ENCODE data around the gene C8A. TPM values are rescaled to one million over a fixed set of nuclear protein-coding genes. Genes with fewer than 3 reads are reported as not detected.

C8A gene
- total RNA-seq, 2 experiments from 2014 or later: not detected

GRCh38 chr1:56827711-56828110, 26.9 kb upstream of the C8A start:
- Mint-ChIP-seq H3K36me3 (no peaks in the 10 kb centered on the region), H3K27ac (no peak overlapping the region), H3K4me3 (no peak overlapping the region), H3K9me3 (no peaks in the 10 kb centered on the region), H3K4me1 (peaks cover 3% of the 10 kb centered on the region), H3K27me3 (peaks cover 2% of the 10 kb centered on the region)
- DNase-seq (no peak), ATAC-seq (ENCODE audit: low read depth) (no peak)
- POLR2A ChIA-PET: no interaction called here

- POLR2A ChIA-PET: no interaction called here
- DNase-seq (no peak), ATAC-seq (ENCODE audit: low read depth) (no peak)
- H3K4me3 Mint-ChIP-seq: no peak overlapping the region
- H3K9me3 Mint-ChIP-seq: no peaks in the 10 kb centered on the region
- no peaks in the 10 kb centered on the region for H3K27me3 Mint-ChIP-seq
- peaks cover 3% of the 10 kb centered on the region for H3K4me1 Mint-ChIP-seq
- H3K36me3 Mint-ChIP-seq: no peaks in the 10 kb centered on the region
- H3K27ac Mint-ChIP-seq: no peak overlapping the region
Observed at GRCh38 chr1:56830052-56830451, 24.5 kb upstream of the C8A start.

- Mint-ChIP-seq H3K27me3 (no peaks in the 10 kb centered on the region), H3K4me3 (no peak overlapping the region), H3K27ac (no peak overlapping the region), H3K9me3 (no peaks in the 10 kb centered on the region), H3K36me3 (no peaks in the 10 kb centered on the region), H3K4me1 (peaks cover 3% of the 10 kb centered on the region)
- no peak for ATAC-seq (ENCODE audit: low read depth)
- POLR2A ChIA-PET: no interaction called here
- peak; percentile 65 for DNase-seq
Observed at GRCh38 chr1:56831871-56832693, 22.5 kb upstream of the C8A start.

- peaks cover 3% of the 10 kb centered on the region for H3K4me1 Mint-ChIP-seq
- H3K9me3 Mint-ChIP-seq: no peaks in the 10 kb centered on the region
- H3K27ac Mint-ChIP-seq: no peak overlapping the region
- no peak for ATAC-seq (ENCODE audit: low read depth)
- H3K4me3 Mint-ChIP-seq: no peak overlapping the region
- no peaks in the 10 kb centered on the region for H3K27me3 Mint-ChIP-seq
- no peaks in the 10 kb centered on the region for H3K36me3 Mint-ChIP-seq
- no peak for DNase-seq
- POLR2A ChIA-PET: no interaction called here
Observed at GRCh38 chr1:56833088-56833487, 21.5 kb upstream of the C8A start.

GRCh38 chr1:56834137-56834900, 20.3 kb upstream of the C8A start:
- Mint-ChIP-seq H3K4me1 (peaks cover 3% of the 10 kb centered on the region), H3K27me3 (peaks cover 3% of the 10 kb centered on the region), H3K36me3 (no peaks in the 10 kb centered on the region), H3K4me3 (no peak overlapping the region), H3K27ac (no peak overlapping the region), H3K9me3 (no peaks in the 10 kb centered on the region)
- POLR2A ChIA-PET: no interaction called here
- DNase-seq: no peak
- no peak for ATAC-seq (ENCODE audit: low read depth)

- Mint-ChIP-seq H3K27me3 (peaks cover 3% of the 10 kb centered on the region), H3K9me3 (no peaks in the 10 kb centered on the region), H3K4me3 (no peak overlapping the region), H3K4me1 (peaks cover 3% of the 10 kb centered on the region), H3K27ac (no peak overlapping the region), H3K36me3 (no peaks in the 10 kb centered on the region)
- DNase-seq (no peak), ATAC-seq (ENCODE audit: low read depth) (no peak)
- POLR2A ChIA-PET: no interaction called here
Observed at GRCh38 chr1:56835657-56836056, 18.9 kb upstream of the C8A start.

GRCh38 chr1:56836359-56836758, 18.2 kb upstream of the C8A start:
- Mint-ChIP-seq H3K36me3 (no peaks in the 10 kb centered on the region), H3K4me1 (peaks cover 3% of the 10 kb centered on the region), H3K27me3 (peaks cover 3% of the 10 kb centered on the region), H3K4me3 (no peak overlapping the region), H3K9me3 (no peaks in the 10 kb centered on the region), H3K27ac (no peak overlapping the region)
- POLR2A ChIA-PET: no interaction called here
- no peak for ATAC-seq (ENCODE audit: low read depth)
- DNase-seq: no peak

- H3K9me3 Mint-ChIP-seq: no peaks in the 10 kb centered on the region
- POLR2A ChIA-PET: no interaction called here
- H3K4me1 Mint-ChIP-seq: no peaks in the 10 kb centered on the region
- no peaks in the 10 kb centered on the region for H3K36me3 Mint-ChIP-seq
- H3K27ac Mint-ChIP-seq: no peak overlapping the region
- no peak for ATAC-seq (ENCODE audit: low read depth)
- no peak overlapping the region for H3K4me3 Mint-ChIP-seq
- H3K27me3 Mint-ChIP-seq: peaks cover 3% of the 10 kb centered on the region
- no peak for DNase-seq
Observed at GRCh38 chr1:56837244-56837939, 17.2 kb upstream of the C8A start.

- no peaks in the 10 kb centered on the region for H3K4me1 Mint-ChIP-seq
- no peaks in the 10 kb centered on the region for H3K9me3 Mint-ChIP-seq
- no peak for ATAC-seq (ENCODE audit: low read depth)
- POLR2A ChIA-PET: no interaction called here
- peaks cover 3% of the 10 kb centered on the region for H3K27me3 Mint-ChIP-seq
- H3K27ac Mint-ChIP-seq: no peak overlapping the region
- no peaks in the 10 kb centered on the region for H3K36me3 Mint-ChIP-seq
- DNase-seq: no peak
- no peak overlapping the region for H3K4me3 Mint-ChIP-seq
Observed at GRCh38 chr1:56838759-56839158, 15.8 kb upstream of the C8A start.

- Mint-ChIP-seq H3K9me3 (no peaks in the 10 kb centered on the region), H3K36me3 (no peaks in the 10 kb centered on the region), H3K4me3 (no peak overlapping the region), H3K27ac (no peak overlapping the region), H3K27me3 (peaks cover 3% of the 10 kb centered on the region), H3K4me1 (no peaks in the 10 kb centered on the region)
- POLR2A ChIA-PET: no interaction called here
- DNase-seq (no peak), ATAC-seq (ENCODE audit: low read depth) (no peak)
Observed at GRCh38 chr1:56843544-56843943, 11.1 kb upstream of the C8A start.

GRCh38 chr1:56844545-56845136, 10.0 kb upstream of the C8A start:
- POLR2A ChIA-PET: no interaction called here
- H3K4me3 Mint-ChIP-seq: no peak overlapping the region
- DNase-seq: no peak
- no peak for ATAC-seq (ENCODE audit: low read depth)
- H3K27me3 Mint-ChIP-seq: no peaks in the 10 kb centered on the region
- H3K36me3 Mint-ChIP-seq: no peaks in the 10 kb centered on the region
- H3K4me1 Mint-ChIP-seq: no peaks in the 10 kb centered on the region
- no peak overlapping the region for H3K27ac Mint-ChIP-seq
- H3K9me3 Mint-ChIP-seq: no peaks in the 10 kb centered on the region

- H3K9me3 Mint-ChIP-seq: no peaks in the 10 kb centered on the region
- H3K4me3 Mint-ChIP-seq: no peak overlapping the region
- no peaks in the 10 kb centered on the region for H3K4me1 Mint-ChIP-seq
- no peaks in the 10 kb centered on the region for H3K27me3 Mint-ChIP-seq
- ATAC-seq (ENCODE audit: low read depth) (no peak), DNase-seq (no peak)
- no peaks in the 10 kb centered on the region for H3K36me3 Mint-ChIP-seq
- no peak overlapping the region for H3K27ac Mint-ChIP-seq
- POLR2A ChIA-PET: no interaction called here
Observed at GRCh38 chr1:56845343-56845742, 9.3 kb upstream of the C8A start.

- H3K27ac Mint-ChIP-seq: no peak overlapping the region
- DNase-seq (no peak), ATAC-seq (ENCODE audit: low read depth) (no peak)
- no peak overlapping the region for H3K4me3 Mint-ChIP-seq
- no peaks in the 10 kb centered on the region for H3K27me3 Mint-ChIP-seq
- H3K4me1 Mint-ChIP-seq: no peaks in the 10 kb centered on the region
- H3K9me3 Mint-ChIP-seq: no peaks in the 10 kb centered on the region
- POLR2A ChIA-PET: no interaction called here
- H3K36me3 Mint-ChIP-seq: no peaks in the 10 kb centered on the region
Observed at GRCh38 chr1:56849750-56850149, 4.8 kb upstream of the C8A start.
